GM18951 (cell line): ENCODE data around the gene KAZALD1.

Experiments used
- POLR2A ChIP-seq: IDR thresholded peaks from 4 replicates; pipeline ENCODE4 v1.6.1; 2011; ENCODE audit warnings: mild to moderate bottlenecking; ENCODE audit not compliant: insufficient read length, insufficient read depth; ENCODE audit errors: extremely low read depth
- in situ Hi-C: fragments of 300-500 bp; cut with MboI; formaldehyde crosslinking; loops from one replicate; pipeline ENCODE4 v1.12.0; 2022; ENCODE audit warnings: low sequenced_read_pairs, mixed read lengths, inconsistent platforms; ENCODE audit not compliant: unreplicated experiment

KAZALD1 gene

DNA sequence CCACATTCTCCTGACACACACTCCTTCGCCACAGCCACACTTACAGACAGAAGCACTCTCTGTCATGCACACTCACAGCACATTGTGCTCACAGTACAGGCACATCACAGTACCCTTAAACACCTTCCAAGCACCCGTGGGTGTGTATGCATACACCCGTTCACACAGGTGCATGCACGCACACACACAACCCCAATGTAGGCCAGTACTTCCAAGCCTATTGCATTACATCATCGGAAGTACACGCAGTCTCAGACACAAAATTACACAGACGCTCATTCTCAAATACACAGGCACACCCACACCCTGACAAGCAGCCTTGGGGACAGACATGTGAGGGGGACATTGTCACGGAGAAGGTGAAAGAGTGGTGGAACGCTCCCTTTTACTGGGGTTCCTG, 11.1 kb downstream of the KAZALD1 start:
- in situ Hi-C loops, result no loop called here
- no peak for TF ChIP-seq POLR2A

- in situ Hi-C loops, result no loop called here
- TF ChIP-seq POLR2A, result no peak
Measured at GRCh38 chr10:101073631-101074030, 11.8 kb downstream of the KAZALD1 start.

- in situ Hi-C loops, result no loop called here
- TF ChIP-seq POLR2A, result no peak
Measured at GRCh38 chr10:101075775-101076174, 14.0 kb downstream of the KAZALD1 start.

GRCh38 chr10:101076630-101077029, 14.8 kb downstream of the KAZALD1 start:
- in situ Hi-C loops, result no loop called here
- no peak for TF ChIP-seq POLR2A

GRCh38 chr10:101079874-101080273, 18.1 kb downstream of the KAZALD1 start:
- TF ChIP-seq POLR2A, result no peak
- in situ Hi-C loops, result no loop called here

DNA sequence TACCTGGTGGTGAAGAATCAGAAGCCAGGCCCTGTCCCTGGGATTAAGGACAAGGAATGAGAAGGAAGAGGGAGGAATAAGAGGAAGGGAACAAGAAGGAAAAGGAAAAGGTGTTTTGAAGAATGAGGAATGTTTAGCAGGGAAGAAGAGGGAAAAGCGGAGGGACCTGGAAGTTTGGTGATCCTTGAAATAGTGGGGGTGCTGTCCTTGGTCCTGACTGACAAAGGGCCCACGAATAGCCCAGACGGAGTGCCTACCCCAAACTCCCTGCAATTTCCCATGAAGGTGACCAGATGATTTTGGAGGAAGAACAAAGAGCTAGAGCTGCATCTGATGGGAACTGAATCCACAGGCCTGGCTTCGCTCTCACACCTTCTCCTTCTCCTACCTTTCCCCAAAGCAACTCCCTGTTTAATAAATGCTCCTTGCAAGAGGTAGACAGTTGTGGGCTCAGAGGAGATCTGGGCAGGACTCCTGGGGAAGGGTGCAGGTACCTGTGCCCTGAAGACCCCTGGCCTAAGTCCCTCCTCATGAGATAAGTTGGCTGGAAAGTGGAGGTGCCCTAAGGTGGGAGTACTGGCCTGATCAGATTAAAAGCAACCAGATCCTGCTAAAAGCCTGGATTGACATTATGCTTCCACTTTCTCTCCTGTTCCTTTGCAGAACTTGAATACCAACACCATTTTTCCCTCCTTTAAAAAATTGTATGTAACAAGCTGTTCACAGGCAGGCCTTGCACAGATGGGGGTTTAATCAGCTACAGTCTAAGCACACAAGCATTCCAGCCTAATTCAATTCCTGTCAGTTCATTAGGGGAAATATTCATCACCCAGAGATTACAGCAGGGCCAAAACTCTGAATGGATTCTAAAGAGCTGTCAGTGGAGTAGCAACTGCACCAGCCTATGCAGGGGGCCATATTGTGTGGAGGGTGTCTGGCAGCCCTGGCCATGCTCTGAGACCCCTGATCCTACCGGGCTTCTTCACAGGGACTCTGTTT, 19.4 kb downstream of the KAZALD1 start:
- no peak for TF ChIP-seq POLR2A
- in situ Hi-C loops, result no loop called here

DNA sequence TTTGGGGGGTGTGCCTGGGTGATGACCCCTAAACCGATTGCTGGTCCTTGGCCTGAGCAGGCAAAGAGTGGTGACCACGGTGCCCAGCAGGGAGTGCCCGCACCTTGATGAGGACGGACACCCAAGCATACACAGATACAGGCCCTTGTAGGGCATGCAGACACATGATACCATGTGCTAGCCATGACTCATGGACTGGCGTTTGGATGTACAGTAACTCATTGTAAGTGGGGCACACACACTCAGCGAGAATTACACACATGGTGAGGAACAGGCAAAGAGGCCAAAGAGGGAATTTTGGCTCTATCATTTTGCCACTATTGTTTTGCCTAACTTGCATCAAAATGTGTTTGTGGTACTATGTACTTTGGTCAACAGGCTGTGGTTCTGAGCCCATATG, 24.1 kb downstream of the KAZALD1 start:
- TF ChIP-seq POLR2A, result no peak
- in situ Hi-C loops, result no loop called here

- no peak for TF ChIP-seq POLR2A
- in situ Hi-C loops, result no loop called here
Measured at GRCh38 chr10:101087376-101087775, 25.6 kb downstream of the KAZALD1 start.

- TF ChIP-seq POLR2A, result no peak
- in situ Hi-C loops, result no loop called here
Measured at GRCh38 chr10:101087965-101088364, 26.2 kb downstream of the KAZALD1 start.

DNA sequence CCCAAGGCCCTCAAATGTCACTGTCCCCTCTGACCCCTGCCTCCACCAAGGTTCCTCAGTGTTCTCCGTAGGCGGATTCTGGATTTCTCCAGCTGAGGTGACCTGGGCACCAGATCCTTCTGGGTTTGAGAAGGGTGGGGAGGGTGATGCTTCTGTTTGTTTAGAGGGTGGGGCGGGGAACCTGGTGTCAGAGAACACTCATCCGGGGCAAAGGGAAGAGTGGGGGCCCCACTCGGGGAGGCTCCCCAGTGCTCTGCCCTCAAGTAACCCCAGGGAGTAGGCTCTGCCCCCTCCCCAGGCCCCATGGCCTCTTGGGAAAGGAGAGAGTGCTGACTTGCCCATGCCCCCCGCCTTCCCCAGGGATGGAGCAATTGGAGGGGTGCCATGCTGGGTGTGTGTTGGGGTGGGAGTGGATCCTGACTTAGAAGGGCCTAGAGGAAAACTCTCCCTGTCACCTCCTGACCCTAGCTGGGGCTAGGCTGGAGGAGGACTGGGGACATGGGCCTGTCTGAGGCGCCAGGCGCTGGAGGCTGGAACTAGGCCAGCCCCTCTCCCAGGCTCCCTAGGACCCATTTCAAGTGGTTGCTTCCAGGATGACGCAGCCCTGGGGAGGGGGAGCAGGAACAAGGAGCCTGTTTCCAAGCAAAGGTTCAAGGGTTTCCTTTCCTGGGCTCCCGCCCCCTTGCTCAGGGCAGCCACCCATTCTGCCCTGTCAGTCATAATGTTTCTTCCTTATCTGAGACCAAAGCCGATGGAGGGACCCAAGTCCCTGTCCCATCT, 27.9 kb downstream of the KAZALD1 start:
- no peak for TF ChIP-seq POLR2A
- in situ Hi-C loops, result no loop called here

DNA sequence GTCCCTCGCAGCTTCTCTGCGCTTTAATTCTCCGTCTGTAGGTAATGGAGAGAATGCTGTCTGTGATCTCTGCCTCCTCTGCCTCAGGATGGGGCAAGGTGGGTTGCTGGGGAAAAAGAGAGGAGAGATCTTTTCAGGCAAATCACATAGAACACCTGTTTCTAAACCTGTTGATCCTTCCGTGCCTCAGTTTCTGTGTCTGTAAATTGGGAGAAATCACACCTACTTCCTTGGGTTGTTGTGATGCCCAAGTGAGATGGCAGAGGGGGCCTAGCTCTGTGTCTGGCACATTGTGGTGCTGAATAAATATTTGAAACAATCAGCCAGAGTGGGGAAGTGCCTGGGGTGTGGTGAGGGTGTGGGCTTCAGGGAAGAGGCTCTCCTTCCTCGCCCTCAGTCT, 28.8 kb downstream of the KAZALD1 start:
- no peak for TF ChIP-seq POLR2A
- in situ Hi-C loops, result no loop called here

GRCh38 chr10:101091546-101092290, 29.9 kb downstream of the KAZALD1 start:
- in situ Hi-C loops, result no loop called here
- TF ChIP-seq POLR2A, result no peak

DNA sequence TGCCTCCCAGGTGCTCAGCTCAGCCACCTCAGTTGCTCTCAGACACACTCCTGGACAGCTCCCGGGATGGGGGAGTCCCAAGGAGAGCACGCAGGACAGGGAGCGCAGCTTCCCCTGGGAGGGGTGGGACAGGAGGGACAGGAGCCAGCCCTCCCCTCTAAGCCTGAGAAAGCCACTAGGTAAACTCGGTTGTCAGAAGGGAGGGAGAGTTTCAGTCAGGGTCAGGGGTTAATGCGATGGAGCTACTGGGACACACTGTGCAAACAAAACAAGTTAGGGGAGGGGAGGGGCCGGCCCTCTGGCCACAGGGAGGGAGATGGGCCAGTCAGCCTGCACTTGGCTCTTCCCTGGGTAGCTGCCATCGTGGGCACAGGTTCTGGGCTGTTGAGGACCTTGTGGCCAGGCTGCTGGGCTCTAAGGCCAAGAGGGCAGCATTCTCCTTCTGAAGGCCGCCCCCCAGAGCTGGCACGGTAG, 31.1 kb downstream of the KAZALD1 start:
- in situ Hi-C loops, result no loop called here
- no peak for TF ChIP-seq POLR2A
